Body of pancreas (tissue), 4 donors: ENCODE data around the gene ANO2.

ENCODE experiments used
- POLR2A ChIP-seq, 3 donors: fragments of 450-650 bp; IDR thresholded peaks; one replicate each; pipeline ENCODE4 v1.6.1; 2016; ENCODE audit warnings: antibody characterized with exemption in 3 of 3, mild to moderate bottlenecking in 2 of 3
- TF ChIP-seq, protein P1 (sequence below), 7 experiments: fragments of 450-650 bp in 4 of 7; fragments of 200-600 bp in 3 of 7; sonication (generic) in 3 of 7; IDR thresholded peaks; one replicate each; pipeline ENCODE4 v1.5.1; 2016 to 2019; ENCODE audit warnings: antibody characterized with exemption in 7 of 7

- TF ChIP-seq, protein P1, sequence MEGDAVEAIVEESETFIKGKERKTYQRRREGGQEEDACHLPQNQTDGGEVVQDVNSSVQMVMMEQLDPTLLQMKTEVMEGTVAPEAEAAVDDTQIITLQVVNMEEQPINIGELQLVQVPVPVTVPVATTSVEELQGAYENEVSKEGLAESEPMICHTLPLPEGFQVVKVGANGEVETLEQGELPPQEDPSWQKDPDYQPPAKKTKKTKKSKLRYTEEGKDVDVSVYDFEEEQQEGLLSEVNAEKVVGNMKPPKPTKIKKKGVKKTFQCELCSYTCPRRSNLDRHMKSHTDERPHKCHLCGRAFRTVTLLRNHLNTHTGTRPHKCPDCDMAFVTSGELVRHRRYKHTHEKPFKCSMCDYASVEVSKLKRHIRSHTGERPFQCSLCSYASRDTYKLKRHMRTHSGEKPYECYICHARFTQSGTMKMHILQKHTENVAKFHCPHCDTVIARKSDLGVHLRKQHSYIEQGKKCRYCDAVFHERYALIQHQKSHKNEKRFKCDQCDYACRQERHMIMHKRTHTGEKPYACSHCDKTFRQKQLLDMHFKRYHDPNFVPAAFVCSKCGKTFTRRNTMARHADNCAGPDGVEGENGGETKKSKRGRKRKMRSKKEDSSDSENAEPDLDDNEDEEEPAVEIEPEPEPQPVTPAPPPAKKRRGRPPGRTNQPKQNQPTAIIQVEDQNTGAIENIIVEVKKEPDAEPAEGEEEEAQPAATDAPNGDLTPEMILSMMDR (IDR thresholded peaks at IDR 0.05) = no peak
- no peak for TF ChIP-seq POLR2A (IDR thresholded peaks at IDR 0.05)
These were observed 36.8 kb downstream of the ANO2 start for GRCh38 chr12:5908251-5908650.
